HG03354 (cell line): ENCODE measurements around the gene KLHDC7B.
A peak's percentile ranks its signal among the peaks of the same experiment; 100 is the strongest.
"Not testable (repeated sequence)": the region's sequence is repeated elsewhere in the genome, so short reads cannot be mapped to it uniquely, and the experiment has no call there.

Experiments used
- ATAC-seq: cut with Tn5 transposase; IDR thresholded peaks from one replicate; pipeline ENCODE4 v1.9.1; 2021; ENCODE audit warnings: mild to moderate bottlenecking; ENCODE audit not compliant: unreplicated experiment, poor library complexity, severe bottlenecking

The KLHDC7B gene

DNA sequence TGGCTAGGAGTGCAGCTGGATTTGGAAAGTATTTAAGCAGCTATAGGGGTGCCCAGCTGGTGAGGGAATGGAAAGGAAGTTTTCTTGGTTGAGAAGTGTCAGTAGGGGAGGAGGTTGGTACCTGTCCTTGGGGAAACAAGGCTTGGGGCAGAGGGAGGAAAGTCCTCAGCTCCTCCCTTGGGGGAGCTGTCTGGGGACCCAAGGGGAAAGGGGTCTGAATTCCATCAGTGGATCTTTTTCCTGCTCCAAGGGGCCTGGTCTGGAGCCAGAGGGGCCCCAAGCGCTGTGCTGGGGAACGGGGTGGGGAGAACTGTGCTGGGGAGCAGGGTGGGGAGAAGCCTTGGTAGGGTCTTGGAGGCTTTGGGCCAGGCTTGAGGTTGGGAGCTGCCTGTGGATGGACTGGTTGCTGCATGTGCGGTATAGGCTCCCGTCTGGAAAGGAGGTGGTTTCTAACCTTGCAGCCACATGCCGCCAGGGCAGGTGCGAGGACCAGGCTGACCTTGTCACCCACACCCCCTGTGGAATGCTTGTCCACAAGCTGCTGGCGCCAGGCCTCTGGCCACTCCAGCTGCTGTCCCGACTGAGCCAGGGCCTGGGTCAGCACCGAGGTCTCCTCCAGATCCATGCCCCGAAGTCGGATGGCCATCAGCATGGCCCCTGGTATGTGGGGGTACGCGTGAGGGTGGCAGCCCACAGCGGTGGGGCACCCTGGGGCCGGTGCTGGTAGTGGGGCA lies 16.9 kb upstream of the KLHDC7B start:
- ATAC-seq = no peak

DNA sequence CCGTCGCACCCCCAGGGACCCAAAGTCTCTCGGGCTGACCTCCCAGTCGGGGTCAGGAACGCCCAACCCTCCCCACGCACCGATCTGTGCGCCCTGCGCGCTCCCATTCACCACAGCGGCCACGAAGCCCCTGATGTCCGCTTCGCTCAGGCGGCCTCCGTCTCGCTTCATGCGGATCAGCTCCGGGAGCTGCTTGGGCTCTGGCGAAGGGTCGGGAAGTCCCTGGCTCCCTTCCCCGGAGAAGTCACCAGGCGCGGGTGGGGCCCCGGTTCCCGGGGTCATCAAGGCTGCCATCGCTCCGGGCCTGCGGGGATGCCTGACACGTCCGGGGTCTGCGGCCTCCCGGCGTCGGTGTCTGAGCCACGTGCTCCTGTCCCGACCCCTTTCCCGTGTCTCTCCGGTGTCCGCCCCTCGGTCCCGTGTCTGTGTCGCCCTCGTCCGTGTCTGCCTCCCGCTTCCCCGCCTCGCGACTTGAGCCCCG lies 16.2 kb upstream of the KLHDC7B start:
- no peak for ATAC-seq

DNA sequence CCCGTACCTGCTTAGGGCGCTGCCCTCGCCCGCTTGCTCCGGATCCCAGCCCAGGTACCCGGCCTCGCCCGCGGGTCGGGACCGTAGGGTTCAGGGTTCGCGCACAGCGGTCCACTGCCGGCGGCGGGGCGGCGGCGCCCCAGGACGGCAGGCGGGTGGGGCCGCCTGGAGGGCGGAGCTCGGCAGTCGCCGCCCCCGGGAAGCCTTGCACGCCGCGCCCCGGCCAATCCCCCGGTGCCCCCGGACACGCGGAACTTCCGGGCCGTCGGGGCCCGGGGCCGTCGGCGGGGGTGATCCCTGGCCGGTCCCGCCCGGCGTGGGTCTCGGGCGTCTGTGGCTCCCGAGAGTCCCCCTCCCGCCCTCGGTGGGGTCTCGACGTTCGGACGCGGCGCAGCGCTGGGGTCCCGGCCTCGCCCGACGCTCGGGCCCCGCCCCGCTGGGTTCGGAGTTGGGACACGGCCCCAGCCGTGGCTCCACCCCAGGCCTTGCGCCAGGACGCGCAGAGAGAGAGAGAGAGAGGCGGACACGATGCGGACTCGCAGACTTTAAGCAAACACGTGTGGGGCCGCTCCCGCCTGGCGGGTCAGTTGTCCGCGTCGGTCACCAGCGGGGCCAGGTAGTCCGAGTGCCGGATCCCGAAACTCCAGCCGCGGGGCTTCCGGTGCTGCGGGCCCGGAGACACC lies 15.7 kb upstream of the KLHDC7B start, which contains the start of gene TYMP:
Gene TYMP, minus strand, starts transcription at position 116 of the 683 bp plus-strand sequence. CDS start 303 bp downstream, outside the sequence.
- ATAC-seq = peak; percentile 25

DNA sequence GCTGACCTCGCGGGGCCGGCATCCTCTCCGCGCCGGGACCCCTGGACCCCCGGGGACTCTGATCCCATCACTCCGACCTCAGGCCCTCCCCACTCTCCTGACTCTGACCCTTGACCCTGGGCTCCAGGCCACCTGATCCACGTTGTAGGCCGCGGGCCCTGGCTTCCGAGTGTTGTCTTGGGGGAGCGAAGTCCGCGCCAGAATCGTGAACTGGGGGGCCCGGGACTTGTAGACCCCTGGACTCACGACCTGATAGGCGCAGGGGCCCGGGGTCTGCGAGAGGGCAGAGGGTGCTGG lies 15.2 kb upstream of the KLHDC7B start:
- ATAC-seq = peak; percentile 6

DNA sequence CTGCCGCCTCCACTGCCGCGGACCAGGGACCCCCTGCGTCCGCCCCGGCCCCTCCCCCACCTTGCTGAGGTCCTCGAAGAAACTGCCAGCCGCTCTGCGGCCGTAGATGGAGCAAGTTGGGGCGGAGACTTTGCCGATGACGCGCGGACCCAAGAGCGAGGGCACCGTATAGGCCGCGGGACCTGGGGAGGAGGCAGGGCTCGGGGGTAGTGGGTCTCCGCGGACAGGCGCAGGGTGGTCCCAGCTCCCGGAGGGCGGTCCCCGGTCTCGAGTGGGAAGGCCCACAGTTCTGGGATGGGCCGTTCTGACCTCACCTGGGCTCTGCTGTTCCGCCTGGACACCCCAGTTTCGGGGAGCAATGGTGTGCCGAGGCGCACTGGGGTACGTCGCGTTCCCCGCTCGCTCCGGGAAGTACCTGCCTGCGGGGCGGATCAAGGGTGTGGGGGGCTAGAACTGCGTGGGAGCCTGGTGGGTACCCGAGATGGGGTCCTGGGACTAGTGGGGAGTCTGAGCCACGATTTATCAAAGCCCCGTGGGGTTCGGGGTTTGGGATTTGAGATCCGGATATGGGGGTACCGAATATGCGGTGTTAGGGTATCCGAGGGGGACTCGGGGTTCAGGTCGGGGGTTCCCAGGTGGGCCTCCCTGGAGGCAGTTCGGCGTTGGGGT lies 14.7 kb upstream of the KLHDC7B start:
- peak; percentile 25 for ATAC-seq

GRCh38 chr22:50531546-50531961 lies 14.1 kb upstream of the KLHDC7B start:
- ATAC-seq = peak; percentile 24

DNA sequence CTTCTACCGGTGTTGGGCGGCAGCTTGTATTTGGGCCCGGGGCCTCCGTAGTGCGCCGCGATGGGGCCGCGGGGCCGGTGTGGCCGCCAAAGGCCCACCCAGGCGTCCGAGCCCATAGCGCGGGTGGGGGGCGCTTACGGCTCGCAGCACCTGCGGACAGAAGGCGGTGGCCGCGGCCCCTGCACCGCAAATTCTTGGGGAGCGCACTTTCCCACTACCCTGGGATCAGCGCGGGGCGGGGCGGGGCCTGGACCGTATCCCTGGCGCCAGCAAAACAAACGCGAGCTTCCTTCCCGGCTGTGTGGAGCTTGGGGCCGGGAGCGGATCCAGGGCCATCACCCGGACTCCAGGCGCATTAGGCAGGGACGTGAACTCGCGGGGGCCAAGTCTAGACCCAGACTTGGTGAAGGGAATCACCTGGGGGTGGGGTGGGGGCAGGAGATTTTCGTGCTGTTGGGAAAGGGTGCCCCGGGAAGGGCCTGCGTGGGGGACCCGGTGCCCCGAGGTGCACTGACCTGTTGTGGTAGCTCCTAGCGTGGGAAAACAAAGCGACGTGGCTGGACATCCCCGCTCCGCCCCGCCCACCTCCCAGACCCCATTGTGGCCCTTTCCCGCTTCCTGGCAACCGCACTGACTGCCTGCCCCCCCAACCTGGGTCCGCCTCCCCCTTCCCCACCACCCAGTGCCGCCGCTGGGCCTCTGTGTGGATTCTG lies 13.6 kb upstream of the KLHDC7B start:
- ATAC-seq = no peak

DNA sequence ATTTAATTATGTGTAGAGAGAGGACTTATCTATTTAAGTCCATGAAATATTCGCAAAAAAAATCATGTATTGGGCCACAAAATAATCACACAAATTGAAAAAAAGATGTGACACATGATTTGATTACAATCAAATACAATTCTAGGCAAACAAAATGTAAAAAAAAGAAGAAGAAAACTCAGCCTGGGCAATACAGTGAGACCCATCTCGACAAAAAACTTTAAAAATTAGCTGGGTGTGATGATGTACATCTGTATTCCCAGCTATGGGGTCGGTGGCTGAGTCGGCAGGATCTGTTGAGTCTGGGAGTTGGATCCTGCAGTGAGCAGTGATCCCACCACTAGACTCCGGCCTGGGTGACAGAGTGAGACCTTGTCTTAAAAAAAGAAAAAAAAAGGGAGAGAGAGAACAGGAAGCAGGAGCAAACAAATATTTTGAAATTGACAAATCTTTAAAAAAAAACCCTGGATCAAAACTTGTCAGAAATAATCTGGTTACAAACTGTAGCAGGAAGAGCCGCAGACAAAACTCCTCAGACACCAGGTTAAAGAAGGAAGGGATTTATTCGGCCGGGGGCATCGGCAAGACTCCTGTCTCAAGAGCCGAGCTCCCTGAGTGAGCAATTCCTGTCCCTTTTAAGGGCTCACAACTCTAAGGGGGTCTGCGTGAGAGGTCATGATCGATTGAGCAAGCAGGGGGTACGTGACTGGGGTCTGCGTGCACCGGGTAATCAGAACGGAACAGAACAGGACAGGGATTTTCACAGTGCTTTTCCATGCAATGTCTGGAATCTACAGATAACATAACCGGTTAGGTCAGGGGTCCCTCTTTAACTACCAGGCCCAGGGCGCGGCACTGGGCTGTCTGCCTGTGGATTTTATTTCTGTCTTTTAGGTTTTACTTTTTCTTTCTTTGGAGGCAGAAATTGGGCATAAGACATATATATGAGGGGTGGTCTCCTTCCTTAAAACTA lies 12.6 kb upstream of the KLHDC7B start:
- ATAC-seq = no peak

DNA sequence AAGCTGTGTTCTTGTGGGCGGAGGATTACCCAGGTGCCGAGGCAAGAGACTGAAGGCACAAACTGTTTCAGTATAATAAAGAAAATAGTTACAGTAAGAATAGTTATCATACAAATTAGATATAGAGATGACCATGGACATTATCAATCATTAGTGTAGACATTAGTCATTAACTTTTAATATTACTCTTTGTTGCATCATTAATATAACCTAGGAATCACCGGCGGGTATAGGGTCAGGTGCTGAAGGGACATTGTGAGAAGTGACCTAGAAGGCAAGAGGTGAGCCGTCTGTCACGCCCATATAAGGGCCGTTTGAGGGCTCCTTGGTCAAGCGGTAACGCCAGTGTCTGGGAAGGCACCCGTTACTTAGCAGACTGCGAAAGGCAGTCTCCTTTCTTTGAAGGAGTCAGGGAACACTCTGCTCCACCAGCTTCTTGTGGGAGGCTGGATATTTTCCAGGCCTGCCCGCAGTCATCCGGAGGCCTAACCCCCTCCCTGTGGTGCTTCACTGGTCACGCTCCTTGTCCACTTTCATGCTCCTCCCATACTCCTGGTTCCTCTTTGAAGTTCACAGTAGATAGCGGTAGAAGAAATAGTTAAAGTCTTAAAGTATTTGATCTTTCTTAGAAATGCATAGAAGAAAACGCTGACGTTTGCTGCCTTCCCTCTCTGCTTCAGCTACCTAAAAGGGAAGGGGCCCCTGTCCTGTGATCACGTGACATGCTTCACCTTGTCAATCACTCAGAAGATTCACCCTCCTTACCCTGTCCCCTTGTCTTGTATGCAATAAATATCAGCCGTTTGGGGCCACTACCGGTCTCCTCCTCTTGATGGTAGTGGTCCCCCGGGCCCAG lies 11.6 kb upstream of the KLHDC7B start:
- not testable (repeated sequence) for ATAC-seq

GRCh38 chr22:50535113-50535512 lies 10.6 kb upstream of the KLHDC7B start:
- ATAC-seq = no peak

GRCh38 chr22:50536226-50536625 lies 9.5 kb upstream of the KLHDC7B start:
- no peak for ATAC-seq

- ATAC-seq = no peak
These were observed 7.9 kb upstream of the KLHDC7B start for GRCh38 chr22:50537765-50538164.

GRCh38 chr22:50540381-50540780 lies 5.3 kb upstream of the KLHDC7B start:
- ATAC-seq = no peak

- ATAC-seq = not testable (repeated sequence)
These were observed 4.1 kb upstream of the KLHDC7B start for GRCh38 chr22:50541667-50542026.

DNA sequence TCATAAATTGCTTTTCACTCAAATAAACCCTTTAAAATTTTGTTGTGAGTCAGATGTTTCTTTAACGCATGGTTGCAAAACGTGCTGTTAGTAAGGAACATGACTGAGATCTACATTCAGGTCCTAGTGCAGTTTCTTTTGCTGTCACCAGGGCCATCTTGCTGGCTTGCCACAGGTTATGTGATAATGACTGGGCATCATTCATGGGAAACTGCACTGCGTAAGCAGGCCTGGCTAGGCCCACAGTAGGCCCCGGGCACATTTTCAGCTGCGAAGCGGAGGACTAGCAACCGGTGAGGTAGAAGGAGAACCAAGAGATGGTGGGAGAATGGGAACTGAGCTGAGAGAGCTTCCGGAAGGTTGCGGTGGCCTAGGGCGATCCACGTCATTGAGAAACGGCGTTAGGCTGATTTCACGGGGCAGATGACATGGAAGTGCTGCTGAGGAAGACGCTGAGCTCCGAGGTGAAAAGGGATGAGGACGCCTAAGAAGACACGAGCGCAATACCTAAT lies 3.2 kb upstream of the KLHDC7B start:
- ATAC-seq = peak; percentile 23

DNA sequence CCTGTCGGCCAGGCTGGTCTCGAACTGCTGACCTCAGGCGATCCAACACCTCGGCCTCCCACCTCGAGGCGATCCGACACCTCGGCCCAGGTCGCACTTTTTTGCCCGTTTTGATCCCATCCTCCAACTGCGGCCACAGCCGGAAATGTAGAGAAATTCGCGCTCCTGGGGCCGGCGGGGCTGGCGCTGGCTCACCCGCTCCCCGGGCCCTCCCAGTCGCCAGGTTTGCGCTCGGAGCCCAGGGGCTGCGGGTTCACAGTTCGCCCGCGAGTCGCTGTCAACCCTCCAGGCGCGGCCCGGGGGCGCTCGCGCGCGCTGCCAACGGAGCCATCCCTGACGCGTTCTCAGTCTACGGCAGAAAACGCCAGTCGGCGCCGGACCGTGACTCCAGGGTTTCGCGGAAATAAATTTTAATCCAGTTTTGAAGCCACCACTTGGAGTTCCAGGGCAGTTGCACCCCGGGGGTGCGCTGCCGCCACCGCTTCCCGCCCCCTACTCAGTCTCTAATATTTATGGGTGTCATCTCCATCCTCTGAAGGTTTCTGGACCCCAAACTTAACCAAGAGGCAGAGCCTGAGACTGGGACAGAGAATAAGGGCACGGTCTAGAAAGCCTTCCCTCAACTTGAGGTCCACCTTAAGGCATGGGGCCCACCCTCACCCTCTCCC lies 1.5 kb upstream of the KLHDC7B start:
- no peak for ATAC-seq

GRCh38 chr22:50544746-50545253 lies 899 bp upstream of the KLHDC7B start:
- ATAC-seq = no peak
